GM21360 (cell line): ENCODE data around the gene NLRC4.
"Not testable (repeated sequence)": the region's sequence is repeated elsewhere in the genome, so short reads cannot be mapped to it uniquely, and the experiment has no call there.

Source experiments
- ATAC-seq: cut with Tn5 transposase; IDR thresholded peaks from one replicate; pipeline ENCODE4 v1.9.1; 2021; ENCODE audit warnings: mild to moderate bottlenecking, moderate library complexity; ENCODE audit not compliant: unreplicated experiment

Gene NLRC4

DNA sequence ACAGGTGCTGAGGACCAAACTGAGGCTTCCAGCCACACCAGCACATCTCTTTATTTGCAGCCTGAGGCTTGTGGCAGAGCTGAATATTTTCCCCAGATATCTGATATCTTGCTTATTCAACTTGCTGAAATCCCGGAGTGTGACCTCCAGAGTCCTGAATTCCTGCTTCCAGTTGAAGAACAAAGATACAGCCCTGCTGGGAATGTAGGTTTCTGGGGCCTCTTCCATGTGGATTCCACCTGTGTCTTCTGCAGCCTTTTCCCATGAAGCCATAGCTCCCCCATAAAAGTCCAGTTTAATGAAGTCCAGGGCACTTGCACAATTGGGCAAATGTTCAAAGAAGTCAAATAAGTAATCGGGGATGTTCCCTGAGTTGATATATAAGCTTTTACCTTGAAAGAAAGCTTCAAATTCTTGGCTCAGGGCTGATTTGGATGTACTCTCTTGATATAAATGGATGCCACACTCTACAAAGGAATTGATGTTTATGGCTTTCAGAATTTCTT lies 14.9 kb downstream of the NLRC4 start:
- ATAC-seq = no peak

DNA sequence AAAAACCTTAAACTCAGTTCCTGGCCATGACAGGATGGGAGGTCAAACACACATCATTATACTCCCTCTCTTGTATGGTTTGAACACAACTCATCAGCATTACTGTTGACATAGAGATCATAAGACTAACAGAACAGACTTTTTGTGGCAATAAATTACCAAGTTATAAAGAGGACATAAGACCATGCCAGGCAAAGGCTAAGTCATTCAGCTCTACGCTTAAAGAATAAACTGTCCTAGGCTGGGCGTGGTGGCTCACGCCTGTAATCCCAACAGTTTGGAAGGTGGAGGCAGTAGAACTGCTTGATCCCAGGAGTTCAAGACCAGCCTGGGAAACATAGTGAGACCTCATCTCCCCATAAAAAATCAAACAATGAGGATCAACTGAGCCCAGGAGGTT lies 16.4 kb downstream of the NLRC4 start:
- no peak for ATAC-seq

DNA sequence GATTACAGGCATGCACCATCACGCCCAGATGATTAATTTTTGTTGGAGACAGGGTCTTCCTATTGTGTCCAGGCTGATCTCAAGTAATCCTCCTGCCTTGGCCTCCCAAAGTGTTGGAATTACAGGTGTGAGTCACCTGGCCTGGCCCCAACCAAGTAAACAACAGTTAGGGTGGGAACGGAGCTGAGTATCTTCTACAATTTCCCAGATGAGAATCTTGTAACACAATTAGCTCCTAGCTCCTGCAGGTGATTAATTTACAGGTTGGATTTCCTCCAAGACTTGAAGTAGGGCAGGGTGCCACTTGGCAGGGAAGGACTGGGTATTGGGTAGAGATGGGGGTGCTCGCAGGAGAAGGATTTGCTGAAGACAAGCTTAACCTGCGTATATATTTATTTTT lies 17.8 kb downstream of the NLRC4 start:
- ATAC-seq = no peak

DNA sequence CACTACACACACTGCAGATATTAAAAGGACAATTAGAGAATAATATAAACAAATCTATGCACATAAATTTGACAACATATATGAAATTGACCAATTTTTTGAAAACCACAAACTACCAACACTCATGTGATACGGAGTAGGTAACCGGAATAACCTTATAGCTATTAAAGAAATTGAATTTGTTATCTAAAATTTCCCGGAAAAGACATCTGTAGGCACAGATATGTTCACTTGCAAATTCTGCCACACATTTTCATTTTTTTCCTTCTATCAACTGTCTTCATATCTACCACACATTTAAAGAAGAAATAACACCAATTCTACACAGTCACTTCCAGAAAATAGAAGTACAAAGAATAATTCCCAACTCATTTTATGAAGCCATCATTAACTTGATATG lies 22.4 kb downstream of the NLRC4 start:
- no peak for ATAC-seq

DNA sequence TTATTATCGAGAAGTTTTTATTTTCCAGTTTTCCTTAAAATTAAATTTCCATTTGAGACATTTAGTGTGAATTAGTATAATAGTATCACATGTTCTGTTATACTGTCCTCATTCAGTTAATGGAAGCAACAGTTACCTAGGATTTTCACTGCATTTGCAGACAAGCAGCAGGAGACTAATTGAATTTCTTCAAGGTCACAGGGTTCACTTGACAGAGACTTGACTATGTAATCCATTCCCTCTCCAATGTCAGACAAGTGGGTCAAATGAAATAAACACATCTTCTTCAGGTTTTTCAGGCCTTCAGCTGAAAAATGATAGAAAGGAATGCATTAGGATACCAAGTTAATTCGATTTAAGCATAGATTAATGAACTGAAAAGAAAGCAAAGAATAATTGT lies 26.7 kb downstream of the NLRC4 start:
- no peak for ATAC-seq

DNA sequence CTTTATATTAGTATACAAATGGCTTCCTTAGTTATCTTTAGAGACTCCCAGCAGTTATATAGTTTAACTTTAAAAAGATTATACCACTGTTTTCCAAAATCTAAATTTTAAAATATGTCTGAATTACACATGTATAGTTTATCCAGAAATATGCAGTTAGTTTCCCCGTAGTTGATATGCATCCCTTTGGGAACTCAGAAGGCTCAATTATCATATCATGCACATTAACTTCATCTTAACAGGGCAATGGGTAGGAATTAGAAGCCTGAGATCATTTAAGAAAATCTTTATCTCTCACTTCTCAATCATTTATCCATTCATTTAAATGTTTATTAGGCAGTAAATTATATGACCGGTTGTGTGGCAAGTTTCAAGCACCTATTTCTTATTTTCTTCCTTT lies 27.2 kb downstream of the NLRC4 start:
- ATAC-seq = no peak

DNA sequence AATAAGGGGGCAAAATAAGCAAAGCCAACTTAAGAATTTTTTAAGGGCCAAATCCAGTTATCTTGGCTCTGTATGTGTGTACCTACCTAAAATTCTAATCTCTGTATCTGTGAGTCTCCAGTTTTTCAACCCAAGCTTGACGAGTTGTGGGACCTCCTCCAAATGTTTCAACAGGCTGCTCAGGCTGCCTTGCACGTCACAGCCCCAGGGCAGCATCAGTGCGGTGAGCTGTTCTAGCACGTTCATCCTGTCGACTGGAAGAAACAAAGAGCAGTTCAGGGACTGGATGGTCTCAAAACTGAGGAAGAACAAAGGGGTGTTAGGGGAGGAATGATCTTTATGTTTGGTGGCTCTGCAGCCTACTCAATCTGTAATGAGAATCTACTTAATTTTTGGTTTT lies 29.4 kb downstream of the NLRC4 start:
- no peak for ATAC-seq

DNA sequence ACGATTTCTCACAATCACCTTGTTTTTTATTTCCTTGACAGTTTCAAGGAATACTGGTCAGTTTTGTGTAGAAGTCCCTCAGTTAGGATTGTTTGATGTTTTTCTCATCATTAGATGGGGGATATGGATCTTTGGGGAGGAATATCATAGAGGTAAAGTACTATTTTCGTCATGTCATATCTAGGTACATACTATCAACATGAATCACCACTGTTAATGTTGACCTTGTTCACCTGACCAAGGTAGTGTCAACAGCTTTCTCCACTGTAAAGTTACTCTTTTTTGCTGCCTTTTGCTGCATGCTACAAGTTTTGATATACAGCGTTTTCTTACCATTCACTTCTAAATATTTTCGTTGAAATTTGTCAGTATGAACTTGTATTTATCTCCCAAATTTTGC lies 32.7 kb downstream of the NLRC4 start:
- ATAC-seq = no peak

DNA sequence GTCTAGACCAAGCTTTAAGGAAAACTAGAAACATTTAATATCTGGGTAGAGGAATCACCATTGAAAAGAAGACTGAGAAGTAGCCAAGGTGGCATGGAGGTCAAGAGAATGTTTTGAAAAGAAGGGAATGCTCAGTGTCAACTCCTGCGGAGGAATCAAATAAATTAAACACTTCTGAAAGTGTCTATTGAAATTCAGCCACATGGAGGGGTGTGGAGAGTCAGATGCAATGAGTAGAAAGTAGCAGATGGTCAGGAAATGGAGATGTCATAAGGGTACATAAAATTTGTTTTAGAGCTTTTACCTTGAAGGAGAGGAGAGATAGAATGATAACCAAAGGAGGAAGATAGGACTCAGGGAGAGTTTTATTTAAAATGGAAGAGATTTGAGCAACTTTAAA lies 35.1 kb downstream of the NLRC4 start:
- ATAC-seq = no peak

DNA sequence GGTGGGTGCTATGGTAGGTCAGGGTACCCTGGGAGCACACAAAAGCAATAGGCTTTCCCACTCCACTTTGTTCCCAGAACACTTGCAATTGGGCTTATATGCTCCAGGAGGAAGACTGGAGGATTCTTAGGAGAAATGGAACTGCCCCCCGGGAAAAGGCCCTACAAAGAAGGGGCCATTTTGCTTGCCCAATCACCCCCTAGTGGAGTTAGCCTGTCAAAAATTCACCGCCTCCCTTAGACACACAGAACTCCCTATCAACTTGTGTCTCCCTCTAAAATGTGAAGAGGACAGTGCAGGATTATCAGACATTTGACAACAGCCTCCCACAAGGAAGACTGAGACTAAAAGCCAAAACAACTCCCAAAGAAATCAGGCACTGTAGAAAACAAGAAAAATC lies 36.5 kb downstream of the NLRC4 start:
- no peak for ATAC-seq

DNA sequence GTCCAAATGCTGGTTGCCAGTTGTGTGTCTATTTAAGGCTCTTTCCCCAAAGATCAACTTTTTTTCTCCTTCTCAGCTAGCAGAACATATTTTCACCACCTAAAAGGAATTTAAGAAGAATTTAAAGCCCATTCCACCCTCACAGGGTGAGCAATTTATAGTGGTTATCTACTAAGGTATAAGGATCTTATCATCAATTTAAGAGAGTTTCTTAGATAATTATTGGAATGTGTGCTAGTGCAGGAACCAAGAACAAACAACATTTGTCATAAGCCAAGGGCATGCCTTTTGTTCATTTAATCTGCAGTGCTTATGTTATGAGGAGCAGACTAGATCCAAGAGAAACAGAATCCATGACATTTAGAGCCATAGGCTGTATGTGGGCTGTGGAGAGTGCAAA lies 37.2 kb downstream of the NLRC4 start:
- ATAC-seq = no peak

DNA sequence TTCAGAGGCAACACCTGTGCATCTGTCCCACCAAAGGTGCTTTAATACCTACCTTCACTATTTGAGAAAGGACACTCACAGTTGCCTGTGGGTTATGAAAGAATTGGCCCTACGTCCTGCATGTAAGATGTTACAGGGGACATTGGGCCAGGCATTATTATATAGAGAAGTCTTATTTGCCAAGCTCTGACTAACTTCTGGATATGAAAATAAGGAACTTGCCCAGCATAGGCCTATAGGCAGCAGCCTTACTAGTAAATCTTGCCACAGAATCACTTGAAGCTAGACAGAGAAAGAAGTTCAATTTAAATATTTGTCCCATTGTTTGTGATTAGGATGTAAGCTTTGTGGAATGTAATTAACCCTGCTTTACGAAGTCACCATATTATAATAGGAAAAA lies 41.7 kb downstream of the NLRC4 start:
- no peak for ATAC-seq

DNA sequence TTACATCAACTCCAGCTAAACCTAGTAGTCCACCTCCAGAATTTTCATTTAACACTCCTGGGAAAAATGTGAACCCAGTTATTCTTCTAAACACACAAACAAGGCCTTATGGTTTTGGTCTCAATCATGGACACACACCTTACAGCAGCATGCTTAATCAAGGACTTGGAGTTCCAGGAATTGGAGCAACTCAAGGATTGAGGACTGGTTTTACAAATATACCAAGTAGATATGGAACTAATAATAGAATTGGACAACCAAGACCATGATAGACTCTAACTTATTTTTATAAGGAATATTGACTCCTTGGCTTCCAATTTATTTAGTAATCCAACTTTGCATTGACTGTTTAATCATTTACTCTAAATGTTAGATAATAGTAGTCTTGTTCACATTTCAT lies 44.2 kb downstream of the NLRC4 start:
- ATAC-seq = no peak

DNA sequence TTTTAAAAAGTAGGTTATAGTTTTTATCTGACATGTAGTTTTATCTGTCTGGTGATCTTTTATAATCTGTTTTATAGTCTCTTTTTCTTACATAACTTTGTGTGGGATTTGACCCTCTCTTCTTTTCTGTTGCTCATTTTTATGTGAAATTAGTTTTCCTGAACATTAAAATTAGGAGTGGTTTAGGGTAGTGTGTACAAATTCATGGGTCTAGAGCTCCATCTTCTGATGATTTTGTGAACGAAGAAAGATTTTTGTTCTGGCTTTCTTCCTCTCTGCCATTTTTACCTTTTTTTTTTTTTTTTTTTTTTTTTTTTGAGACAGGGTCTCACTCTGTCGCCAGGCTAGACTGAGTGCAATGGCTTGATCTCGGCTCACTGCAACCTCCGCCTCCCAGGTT lies 52.4 kb downstream of the NLRC4 start:
- ATAC-seq = no peak

DNA sequence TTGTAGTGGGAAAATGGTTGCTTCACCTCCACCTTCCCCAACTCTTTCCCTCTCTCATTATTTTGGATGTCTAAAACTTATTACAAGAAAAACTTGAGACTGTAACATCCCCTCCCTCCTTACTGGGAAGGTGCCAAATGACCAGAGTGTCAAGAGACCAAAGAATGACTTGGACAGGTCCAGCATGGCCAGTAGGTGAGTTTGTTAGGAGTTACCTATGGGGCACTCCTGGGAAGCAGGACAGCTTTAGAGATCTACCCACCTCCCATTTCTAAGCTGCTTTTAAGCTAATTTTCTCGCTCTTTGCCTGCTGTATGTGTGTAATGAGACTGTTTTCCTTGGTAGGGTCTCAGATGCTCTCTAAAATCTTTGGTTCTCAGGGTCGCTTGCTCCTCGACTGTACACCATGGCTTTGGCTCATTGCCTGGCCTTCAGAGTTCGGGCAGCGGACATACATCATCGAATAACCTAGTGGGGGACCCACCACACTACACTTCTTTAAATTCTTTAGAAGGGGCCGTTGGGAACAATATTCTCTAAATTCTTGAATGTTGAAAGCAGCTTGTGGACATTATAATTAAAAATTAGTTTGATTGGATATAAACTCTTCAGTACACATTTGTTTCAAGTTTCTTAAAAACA lies 53.8 kb downstream of the NLRC4 start:
- ATAC-seq = no peak

DNA sequence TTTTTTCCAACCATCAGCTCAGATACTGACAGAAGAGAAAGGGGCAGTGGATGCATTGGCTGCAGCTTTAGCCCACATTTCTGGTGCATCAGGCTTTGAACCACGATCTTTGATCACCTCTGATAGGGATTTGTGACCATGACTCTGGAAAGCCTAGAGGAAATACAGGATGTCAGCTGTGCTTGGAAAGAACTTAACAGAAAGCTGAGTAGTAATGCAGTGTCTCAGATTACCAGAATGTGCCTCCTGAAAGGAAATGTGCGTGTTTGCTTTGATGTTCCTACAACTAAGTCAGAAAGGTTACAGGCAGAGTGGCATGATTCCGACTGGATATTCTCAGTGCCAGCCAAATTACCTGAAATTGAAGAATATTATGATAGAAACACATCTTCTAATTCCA lies 61.3 kb downstream of the NLRC4 start:
- ATAC-seq = not testable (repeated sequence)

DNA sequence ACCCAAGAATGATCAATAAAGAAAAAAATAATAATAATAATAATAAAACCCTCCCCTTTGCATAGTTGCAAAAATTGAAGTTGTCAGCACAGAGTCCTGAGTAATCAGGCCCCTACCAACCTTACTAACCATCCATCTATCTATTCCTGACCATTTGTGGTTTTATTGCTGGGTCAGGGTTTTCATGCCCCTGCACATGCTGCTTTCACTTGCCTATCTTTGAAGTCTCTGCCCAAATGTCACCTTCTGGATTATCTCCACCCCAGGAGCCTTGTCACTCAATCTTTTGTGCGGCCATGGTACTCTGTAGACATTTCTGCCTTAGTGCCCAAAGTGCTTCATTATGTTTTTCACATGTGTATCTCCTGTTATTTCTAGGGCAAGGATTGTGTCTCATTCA lies 63.9 kb downstream of the NLRC4 start:
- no peak for ATAC-seq

DNA sequence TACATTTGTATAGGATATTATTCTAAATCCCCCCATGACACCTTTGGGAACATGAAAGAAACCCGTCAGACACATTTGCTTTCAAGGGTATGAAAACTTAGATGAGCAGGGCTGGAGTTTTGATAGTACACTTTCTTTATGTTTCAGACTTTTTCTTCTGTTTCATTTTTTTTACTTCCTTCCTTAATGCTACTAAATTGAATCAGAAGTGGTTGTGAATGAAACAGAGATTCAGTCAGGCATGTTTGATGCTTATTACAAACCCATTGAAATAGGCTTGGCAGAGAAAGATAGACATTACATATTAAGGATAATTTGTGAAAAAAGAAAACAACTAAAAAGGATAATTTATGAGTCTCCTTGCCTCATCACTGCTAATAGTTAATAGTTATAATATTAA lies 72.3 kb downstream of the NLRC4 start:
- no peak for ATAC-seq

DNA sequence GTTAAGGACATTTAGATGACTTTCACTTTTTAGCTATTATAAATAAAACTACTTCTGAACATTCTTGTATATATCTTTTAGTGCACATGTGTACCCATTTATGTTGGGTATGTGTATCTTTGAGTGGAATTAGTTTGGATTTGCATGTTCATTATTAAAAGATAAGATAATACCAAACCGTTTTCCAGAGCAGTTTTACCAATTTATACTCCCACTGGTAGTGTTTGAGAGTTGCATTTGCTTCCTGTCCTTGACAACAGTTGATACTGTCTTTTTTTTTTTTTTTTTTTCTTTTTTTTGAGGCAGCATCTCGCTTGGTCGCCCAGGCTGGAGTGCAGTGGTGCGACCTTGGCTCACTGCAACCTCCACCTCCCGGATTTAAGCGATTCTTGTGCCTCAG lies 75.7 kb downstream of the NLRC4 start:
- ATAC-seq = no peak

DNA sequence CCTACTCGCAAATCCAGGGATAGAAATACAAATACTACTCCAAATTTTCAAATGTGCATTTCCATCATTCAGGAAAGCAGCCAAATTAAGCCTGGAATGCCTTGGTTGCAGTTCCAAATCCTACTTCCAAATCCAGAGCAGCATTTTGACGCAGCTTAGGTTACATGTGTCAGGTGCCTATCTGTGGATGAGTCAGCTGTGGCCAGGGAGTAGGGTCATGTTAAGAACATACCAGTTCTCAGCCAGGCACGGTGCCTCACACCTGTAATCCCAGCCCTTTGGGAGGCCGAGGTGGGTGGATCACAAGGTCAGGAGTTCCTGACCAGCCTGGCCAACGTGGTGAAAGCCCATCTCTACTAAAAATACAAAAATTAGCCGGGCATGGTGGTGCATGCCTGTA lies 82.0 kb downstream of the NLRC4 start:
- no peak for ATAC-seq
